HepG2 (cell line): ENCODE data around the gene TCF25. TPM values are rescaled to one million over a fixed set of nuclear protein-coding genes. Genes with fewer than 3 reads are reported as not detected.

Source experiments
- ATAC-seq: fragments of 200-7000 bp; cut with Tn5 transposase; 3 replicates; pipeline ENCODE4 v1.9.1; 2020; ENCODE audit warnings: mild to moderate bottlenecking, moderate library complexity
- BruUV-seq: library from RNA; stranded (reverse); fragments of 400-500 nt; replicated peaks from 2 replicates; lab custom pipeline; 2021; lab: Mats Ljungman, UMichigan
- CTCF ChIA-PET: fragments of 300-600 bp; formaldehyde crosslinking; extraction: SDS; loops from one replicate; lab custom pipeline; 2021; ENCODE audit warnings: low total read pairs, inconsistent platforms, low intra/inter-chr PET ratio; lab: Yijun Ruan, JAX
- POLR2A ChIA-PET: fragments of 350-600 bp; sonication (Branson Sonifier 250); formaldehyde crosslinking; loops from one replicate; lab custom pipeline; 2020; ENCODE audit warnings: antibody characterized with exemption, inconsistent platforms; lab: Yijun Ruan, JAX
- DNase-seq: peaks from one replicate; pipeline ENCODE4 v3.0.0-alpha.2; 2015; ENCODE audit warnings: low spot score
- FAIRE-seq: peaks from 3 replicates; lab custom pipeline; 2011; peaks lifted over from hg19 to GRCh38; lab: Jason Lieb, UNC
- H2AFZ ChIP-seq: one replicate; pipeline ENCODE4 v1.6.1; 2011; ENCODE audit warnings: low read length, inconsistent platforms
- H3K27ac ChIP-seq: fragments of 300-600 bp; 3 replicates; pipeline ENCODE4 v1.8.0; 2011; ENCODE audit warnings: mixed run types, mild to moderate bottlenecking, mixed read lengths, low read length, inconsistent platforms; ENCODE audit not compliant: insufficient read depth; ENCODE audit errors: extremely low read length
- H3K27me3 ChIP-seq, 2 experiments: fragments of 200-600 bp in 1 of 2; 2 replicates in 1 of 2; 3 replicates in 1 of 2; pipeline versions ENCODE4 v1.6.0 to v1.8.0; 2011; ENCODE audit warnings: low read length in 2 of 2, mild to moderate bottlenecking in 2 of 2, moderate library complexity in 2 of 2, inconsistent platforms in 1 of 2; ENCODE audit not compliant: insufficient read depth in 2 of 2, control insufficient read depth in 1 of 2
- H3K36me3 ChIP-seq, 2 experiments: fragments of 200-600 bp in 1 of 2; replicated peaks in 1 of 2; 2 replicates in 1 of 2; 3 replicates in 1 of 2; pipeline versions ENCODE4 v1.5.1 to v1.8.0; 2011; ENCODE audit warnings: low read length in 2 of 2, inconsistent platforms in 1 of 2; ENCODE audit not compliant: insufficient read depth in 2 of 2, control insufficient read depth in 1 of 2
- H3K4me1 ChIP-seq: 2 replicates; pipeline ENCODE4 v1.5.1; 2012; ENCODE audit warnings: low read length, inconsistent platforms; ENCODE audit not compliant: insufficient read depth
- H3K4me2 ChIP-seq: 2 replicates; pipeline ENCODE4 v1.6.0; 2011; ENCODE audit warnings: low read depth, low read length, inconsistent platforms
- H3K4me3 ChIP-seq, 3 experiments: fragments of 200-600 bp in 1 of 3; sonication (generic), shearing (Covaris generic) in 1 of 3; replicated peaks in 1 of 3; 2 replicates each; pipeline ENCODE4 v1.5.1; 2011 to 2016; ENCODE audit warnings: low read length in 3 of 3, inconsistent platforms in 2 of 3, low read depth in 2 of 3, mild to moderate bottlenecking in 2 of 3, control low read depth in 1 of 3, mixed read lengths in 1 of 3; ENCODE audit not compliant: insufficient read depth in 1 of 3
- H3K79me2 ChIP-seq: one replicate; pipeline ENCODE4 v1.6.1; 2011; ENCODE audit warnings: low read length, inconsistent platforms; ENCODE audit not compliant: insufficient read depth
- H3K9ac ChIP-seq: 2 replicates; pipeline ENCODE4 v1.6.0; 2011; ENCODE audit warnings: mild to moderate bottlenecking, low read depth, low read length, inconsistent platforms; ENCODE audit not compliant: insufficient read depth
- H3K9me3 ChIP-seq: 2 replicates; pipeline ENCODE4 v1.5.1; 2012; ENCODE audit warnings: mild to moderate bottlenecking, low read length
- H4K20me1 ChIP-seq: 2 replicates; pipeline ENCODE4 v1.6.0; 2011; ENCODE audit warnings: inconsistent platforms, mild to moderate bottlenecking, low read length, moderate library complexity; ENCODE audit not compliant: insufficient read depth
- CEBPZ ChIP-seq: IDR thresholded peaks from 2 replicates; pipeline ENCODE4 v1.6.1; 2012; ENCODE audit warnings: low read length, improper control_type of control experiment
- ETV6 ChIP-seq: sonication (generic); formaldehyde crosslinking; conservative IDR thresholded peaks from 2 replicates; pipeline ENCODE4 v1.4.0; 2020; ENCODE audit warnings: missing genetic modification reagents
- NR1H2 ChIP-seq: sonication (generic); formaldehyde crosslinking; IDR thresholded peaks from 2 replicates; pipeline ENCODE4 v1.8.1; 2022; ENCODE audit warnings: low read depth, missing genetic modification reagents, borderline replicate concordance
- PHF5A ChIP-seq: IDR thresholded peaks from one replicate; pipeline ENCODE4 v1.6.1; 2018; ENCODE audit warnings: low read depth, missing genetic modification reagents; ENCODE audit not compliant: unreplicated experiment
- SALL1 ChIP-seq: sonication (generic); formaldehyde crosslinking; IDR thresholded peaks from 2 replicates; pipeline ENCODE4 v1.8.0; 2022; ENCODE audit warnings: mild to moderate bottlenecking, missing genetic modification reagents
- TBL1XR1 ChIP-seq: fragments of 150-350 bp; IDR thresholded peaks from 2 replicates; pipeline ENCODE4 v1.6.1; 2014; ENCODE audit warnings: borderline replicate concordance, low read length; ENCODE audit not compliant: partially characterized antibody
- THRA ChIP-seq: sonication (generic); formaldehyde crosslinking; IDR thresholded peaks from 2 replicates; pipeline ENCODE4 v1.4.0; 2020; ENCODE audit warnings: missing genetic modification reagents, borderline replicate concordance
- TOPORS ChIP-seq: sonication (generic); formaldehyde crosslinking; IDR thresholded peaks from 2 replicates; pipeline ENCODE4 v1.8.0; 2023; ENCODE audit warnings: mild to moderate bottlenecking, missing genetic modification reagents
- ZFP36L2 ChIP-seq: sonication (generic); formaldehyde crosslinking; IDR thresholded peaks from 2 replicates; pipeline ENCODE4 v1.4.0; 2020; ENCODE audit warnings: missing genetic modification reagents
- ZNF232 ChIP-seq: sonication (generic); formaldehyde crosslinking; IDR thresholded peaks from 2 replicates; pipeline ENCODE4 v1.4.0; 2020; ENCODE audit warnings: missing genetic modification reagents, borderline replicate concordance
- WGBS: methylation state at CpG from one replicate; pipeline ENCODE4 v1.1.6; 2017; ENCODE audit warnings: low lambda C conversion rate; 5-methylcytosine and 5-hydroxymethylcytosine counted together
- in situ Hi-C: cut with HindIII; loops from 2 replicates; pipeline ENCODE4 v1.10.0; 2017; ENCODE audit warnings: low pct_unique_long_range_greater_than_20kb; ENCODE audit not compliant: extremely low pct_ligation_motif_present
- intact Hi-C: fragments of 100-400 bp; cut with micrococcal nuclease; formaldehyde crosslinking; loops from one replicate; pipeline ENCODE4 v1.10.0; 2022; ENCODE audit not compliant: unreplicated experiment
- polyA plus RNA-seq, 8 experiments: library from polyadenylated mRNA; depleted of rRNA in 3 of 8; stranded (reverse) in 7 of 8; unstranded in 1 of 8; fragments of >200 nt; fragmentation: Illumina TruSeq in 4 of 8; extraction: Trizol in 4 of 8; gene quantifications; 2 replicates each; pipeline versions ENCODE4 v1.2.1 to v1.2.3, GENCODE V29; 2011 to 2016; ENCODE audit warnings: low read depth in 4 of 8, missing spikeins in 1 of 8, mixed read lengths in 1 of 8; ENCODE audit not compliant: insufficient read depth in 1 of 8
- total RNA-seq, 5 experiments: library from RNA; depleted of rRNA; stranded (reverse); fragments of >200 nt; fragmentation: Illumina TruSeq; extraction: Trizol; gene quantifications; 2 replicates each; pipeline ENCODE4 v1.2.3, GENCODE V29; 2016; ENCODE audit warnings: low read depth in 1 of 5
- TF ChIP-seq, protein P1 (sequence below): sonication (generic); formaldehyde crosslinking; IDR thresholded peaks from 2 replicates; pipeline ENCODE4 v1.4.0; 2020; ENCODE audit warnings: mild to moderate bottlenecking, missing genetic modification reagents
- TF ChIP-seq, protein P2 (sequence below): sonication (generic); formaldehyde crosslinking; IDR thresholded peaks from 2 replicates; pipeline ENCODE4 v1.4.0; 2020; ENCODE audit warnings: missing genetic modification reagents

Gene TCF25
- total and polyA plus RNA-seq, 2 of the 13 experiments (the other 11 are each of a cell fraction or from before 2014, with no cell fraction given), result 138 to 206 TPM

DNA sequence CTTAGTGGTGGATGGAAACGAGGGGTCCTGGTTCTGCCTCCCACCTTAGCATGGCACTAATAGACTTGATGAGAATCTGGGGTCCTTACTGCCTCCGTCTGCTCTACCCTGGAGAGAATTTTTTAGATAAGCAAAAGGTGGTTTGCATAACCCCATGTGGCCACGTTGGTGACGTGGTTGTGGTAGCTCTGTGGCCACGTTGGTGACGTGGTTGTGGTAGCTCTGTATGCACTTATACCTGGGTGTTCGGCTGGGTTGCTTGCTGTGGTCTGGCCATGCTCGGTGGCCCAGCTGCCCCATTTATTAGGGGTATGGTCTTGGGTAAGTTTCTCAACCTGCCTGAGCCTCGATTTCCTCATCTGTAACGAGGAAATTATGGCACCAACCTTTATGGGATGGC, 32.1 kb upstream of the TCF25 start (continued):
- no peak for TF ChIP-seq CEBPZ
- TF ChIP-seq, protein P1, sequence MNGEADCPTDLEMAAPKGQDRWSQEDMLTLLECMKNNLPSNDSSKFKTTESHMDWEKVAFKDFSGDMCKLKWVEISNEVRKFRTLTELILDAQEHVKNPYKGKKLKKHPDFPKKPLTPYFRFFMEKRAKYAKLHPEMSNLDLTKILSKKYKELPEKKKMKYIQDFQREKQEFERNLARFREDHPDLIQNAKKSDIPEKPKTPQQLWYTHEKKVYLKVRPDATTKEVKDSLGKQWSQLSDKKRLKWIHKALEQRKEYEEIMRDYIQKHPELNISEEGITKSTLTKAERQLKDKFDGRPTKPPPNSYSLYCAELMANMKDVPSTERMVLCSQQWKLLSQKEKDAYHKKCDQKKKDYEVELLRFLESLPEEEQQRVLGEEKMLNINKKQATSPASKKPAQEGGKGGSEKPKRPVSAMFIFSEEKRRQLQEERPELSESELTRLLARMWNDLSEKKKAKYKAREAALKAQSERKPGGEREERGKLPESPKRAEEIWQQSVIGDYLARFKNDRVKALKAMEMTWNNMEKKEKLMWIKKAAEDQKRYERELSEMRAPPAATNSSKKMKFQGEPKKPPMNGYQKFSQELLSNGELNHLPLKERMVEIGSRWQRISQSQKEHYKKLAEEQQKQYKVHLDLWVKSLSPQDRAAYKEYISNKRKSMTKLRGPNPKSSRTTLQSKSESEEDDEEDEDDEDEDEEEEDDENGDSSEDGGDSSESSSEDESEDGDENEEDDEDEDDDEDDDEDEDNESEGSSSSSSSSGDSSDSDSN (CRISPR knock-in tag), result no peak
- no peak for TF ChIP-seq ZNF232 (CRISPR knock-in tag)
- no peak for TF ChIP-seq TOPORS

GRCh38 chr16:89842471-89843408, 30.7 kb upstream of the TCF25 start:
- Histone ChIP-seq H3K4me3 (peak overlapping the region; percentile 14 to 42 (median 16); a peak in 5 of 6 replicates), H4K20me1 (no peaks in the 10 kb centered on the region), H3K4me2 (peak overlapping the region; percentile 80), H3K27me3 (no peaks in the 10 kb centered on the region), H3K9me3 (no peaks in the 10 kb centered on the region), H2AFZ (no peak overlapping the region), H3K79me2 (no peaks in the 10 kb centered on the region), H3K36me3 (peaks cover 0 to 1% of the 10 kb centered on the region in 2 experiments; a peak in 2 of 5 replicates), H3K27ac (peak overlapping the region; percentile 47), H3K4me1 (peaks cover 43% of the 10 kb centered on the region), H3K9ac (peak overlapping the region; percentile 61)
- in situ Hi-C loops (no loop called here), intact Hi-C loops (no loop called here)
- no TSS peak for BruUV-seq
- POLR2A ChIA-PET, result interaction anchor here (0.5 to 3.2 kb wide), 7 partner anchors 13 to 79 kb away, joined by 3 to 14 read pairs (median 6); partner anchors contain the start of genes FANCA, TCF25 and TUBB3
- ATAC-seq (peak; percentile 60), DNase-seq (peak; percentile 87), FAIRE-seq (no peak)
- CTCF ChIA-PET, result no interaction called here
- 27% methylated on average over 23 of the region's 26 CpGs for WGBS
- TF ChIP-seq SALL1 (peak; percentile 29; the same call in 1 of the 2 replicates), ZFP36L2 (CRISPR knock-in tag) (no peak), ETV6 (no peak), NR1H2 (CRISPR knock-in tag) (no peak), PHF5A (CRISPR knock-in tag) (no peak), THRA (CRISPR knock-in tag) (no peak), TBL1XR1 (no peak)
- TF ChIP-seq, protein P2, sequence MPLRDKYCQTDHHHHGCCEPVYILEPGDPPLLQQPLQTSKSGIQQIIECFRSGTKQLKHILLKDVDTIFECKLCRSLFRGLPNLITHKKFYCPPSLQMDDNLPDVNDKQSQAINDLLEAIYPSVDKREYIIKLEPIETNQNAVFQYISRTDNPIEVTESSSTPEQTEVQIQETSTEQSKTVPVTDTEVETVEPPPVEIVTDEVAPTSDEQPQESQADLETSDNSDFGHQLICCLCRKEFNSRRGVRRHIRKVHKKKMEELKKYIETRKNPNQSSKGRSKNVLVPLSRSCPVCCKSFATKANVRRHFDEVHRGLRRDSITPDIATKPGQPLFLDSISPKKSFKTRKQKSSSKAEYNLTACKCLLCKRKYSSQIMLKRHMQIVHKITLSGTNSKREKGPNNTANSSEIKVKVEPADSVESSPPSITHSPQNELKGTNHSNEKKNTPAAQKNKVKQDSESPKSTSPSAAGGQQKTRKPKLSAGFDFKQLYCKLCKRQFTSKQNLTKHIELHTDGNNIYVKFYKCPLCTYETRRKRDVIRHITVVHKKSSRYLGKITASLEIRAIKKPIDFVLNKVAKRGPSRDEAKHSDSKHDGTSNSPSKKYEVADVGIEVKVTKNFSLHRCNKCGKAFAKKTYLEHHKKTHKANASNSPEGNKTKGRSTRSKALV (CRISPR knock-in tag), result peak; percentile 16
